Ishikawa (cell line): ENCODE measurements around the gene GABRG3.

Source experiments
- CREB1 ChIP-seq: IDR thresholded peaks from 2 replicates; pipeline ENCODE4 v1.6.1; 2012; ENCODE audit warnings: low read depth
- MAX ChIP-seq: IDR thresholded peaks from 2 replicates; pipeline ENCODE4 v1.6.1; 2012
- TAF1 ChIP-seq: IDR thresholded peaks from 2 replicates; pipeline ENCODE4 v1.6.1; 2012; ENCODE audit warnings: low read depth, mild to moderate bottlenecking

- TF ChIP-seq TAF1: no peak
- TF ChIP-seq MAX: no peak
- no peak for TF ChIP-seq CREB1
Measured at GRCh38 chr15:27480141-27480530, 509.2 kb downstream of the GABRG3 start.
